LNCAP (cell line): ENCODE data around the gene MOCS1.

Experiments
- CTCF ChIP-seq: fragments of 450-650 bp; IDR thresholded peaks from 2 replicates; pipeline ENCODE4 v1.5.1; 2017; ENCODE audit warnings: mild to moderate bottlenecking

MOCS1 gene

GRCh38 chr6:39927159-39927558 is 7.1 kb downstream of the MOCS1 start:
- TF ChIP-seq CTCF = no peak

GRCh38 chr6:39926668-39927067 is 7.6 kb downstream of the MOCS1 start:
- TF ChIP-seq CTCF = no peak

DNA sequence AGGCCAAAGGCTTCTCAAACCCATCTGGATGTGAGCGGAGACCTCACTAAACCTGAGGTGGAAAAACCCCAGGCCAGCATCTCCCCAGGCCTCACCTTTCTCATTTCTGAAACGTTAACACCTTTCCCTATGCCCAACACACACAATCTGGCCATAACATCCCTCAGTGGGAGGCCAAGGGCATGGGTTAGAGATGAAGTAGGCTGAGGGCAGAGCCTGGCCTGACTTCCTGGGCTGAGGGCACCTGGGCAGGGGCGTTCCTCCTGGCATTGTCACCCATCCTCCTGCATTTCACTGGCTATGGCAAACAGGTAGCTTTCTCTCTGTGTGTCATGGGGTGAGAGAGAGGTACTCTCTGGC is 8.4 kb downstream of the MOCS1 start:
- TF ChIP-seq CTCF = no peak

DNA sequence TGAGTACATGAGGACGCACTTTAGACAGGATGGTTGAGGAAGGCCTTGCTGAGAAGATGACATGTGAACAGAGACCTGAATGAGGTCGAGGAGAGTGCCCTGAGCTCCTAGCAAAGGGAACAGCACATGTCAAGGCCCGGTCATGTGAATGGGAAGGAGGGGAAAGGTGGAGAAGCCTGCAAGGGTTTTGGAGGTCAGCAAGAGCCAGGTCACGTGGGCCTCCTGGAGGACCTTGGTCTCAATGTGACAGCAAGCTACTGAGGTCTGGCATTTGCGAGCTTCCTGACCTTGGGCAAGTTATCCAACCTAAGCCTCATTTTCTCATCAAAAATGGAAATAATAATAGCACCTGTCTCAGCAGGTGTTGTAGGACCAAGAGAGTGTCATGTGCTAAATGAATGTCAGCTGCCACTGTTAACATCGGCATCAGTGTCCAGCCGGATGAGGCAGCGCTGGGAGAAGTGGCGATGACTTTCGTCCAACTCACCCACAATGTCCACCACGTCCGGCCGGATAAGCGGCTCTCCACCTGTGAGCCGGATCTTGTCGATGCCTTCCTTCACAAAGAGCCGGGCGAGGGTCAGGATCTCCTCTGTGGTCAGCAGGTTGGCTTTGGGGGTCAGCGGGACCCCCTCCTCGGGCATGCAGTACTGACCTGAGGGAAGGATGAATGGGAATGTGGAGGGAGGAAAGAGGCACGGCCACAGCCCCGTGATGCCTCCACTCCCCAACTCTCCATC is 8.9 kb downstream of the MOCS1 start:
- no peak for TF ChIP-seq CTCF

GRCh38 chr6:39924283-39924682 is 10.0 kb downstream of the MOCS1 start:
- no peak for TF ChIP-seq CTCF

DNA sequence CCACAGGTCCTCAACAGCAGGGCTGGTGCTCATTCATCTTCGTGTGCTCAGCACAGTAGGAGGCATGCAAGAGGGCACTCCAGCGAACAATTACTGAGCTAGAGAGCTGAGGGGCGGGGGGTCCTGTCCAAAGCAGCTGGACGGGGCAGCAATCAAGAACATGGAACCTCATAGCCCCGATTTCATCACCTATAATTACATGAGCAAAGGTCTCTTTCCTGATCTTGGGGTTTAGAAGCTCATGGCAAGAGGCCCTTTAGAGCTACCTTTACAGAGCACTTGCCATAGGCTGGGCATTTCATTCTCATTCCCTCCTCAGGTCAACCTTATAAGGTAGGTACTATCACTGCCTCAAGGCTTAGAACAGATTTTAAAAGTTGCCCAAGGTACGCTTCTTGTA is 10.4 kb downstream of the MOCS1 start:
- no peak for TF ChIP-seq CTCF

DNA sequence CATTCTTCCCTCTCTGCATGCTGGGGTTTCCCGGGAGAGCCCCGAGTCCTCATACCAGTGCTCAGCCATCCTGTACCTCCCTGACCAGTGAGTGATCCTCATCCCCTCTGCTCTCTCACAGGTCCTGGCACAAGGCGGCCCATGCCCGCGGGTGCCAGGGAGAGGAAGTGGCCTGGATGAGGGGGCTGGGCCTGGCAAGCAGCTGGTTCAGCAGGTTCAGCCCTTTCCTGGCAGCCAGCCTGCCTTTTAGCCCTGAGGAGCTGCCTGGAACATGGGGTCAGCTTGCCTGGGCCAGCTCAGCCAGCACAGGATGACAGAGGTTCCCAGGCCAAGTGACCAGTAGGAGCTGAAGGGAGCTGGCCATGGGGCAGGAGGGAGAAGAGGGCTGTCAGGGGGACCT is 10.9 kb downstream of the MOCS1 start:
- TF ChIP-seq CTCF = no peak

DNA sequence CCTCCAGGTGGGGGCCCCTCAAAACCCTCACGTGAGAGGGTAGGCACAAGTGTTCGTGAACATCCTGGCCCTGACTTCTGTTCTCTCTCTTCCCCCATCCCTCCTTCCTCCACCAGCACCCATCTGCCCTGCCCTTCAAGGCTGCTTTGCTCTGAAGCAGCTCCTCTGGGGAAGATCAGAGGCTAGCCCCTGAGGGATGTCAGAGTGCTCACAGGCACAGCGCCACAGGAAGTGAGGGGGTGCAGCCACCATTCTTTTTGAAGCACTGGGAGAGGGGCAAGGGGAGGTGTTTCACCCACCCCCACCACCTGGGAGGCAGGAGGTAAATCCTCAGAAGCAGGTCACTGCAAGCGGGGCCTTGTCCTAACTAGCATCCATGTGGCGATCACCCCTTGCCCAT is 11.4 kb downstream of the MOCS1 start:
- TF ChIP-seq CTCF = no peak
